ENCODE measurements around the gene DKKL1. TPM values are rescaled to one million over a fixed set of nuclear protein-coding genes. Genes with fewer than 3 reads are reported as not detected.

DKKL1 gene
- polyA plus RNA-seq, 2 of the 4 experiments (the other 2 are of a cell fraction), result 0.37 to 0.53 TPM

DNA sequence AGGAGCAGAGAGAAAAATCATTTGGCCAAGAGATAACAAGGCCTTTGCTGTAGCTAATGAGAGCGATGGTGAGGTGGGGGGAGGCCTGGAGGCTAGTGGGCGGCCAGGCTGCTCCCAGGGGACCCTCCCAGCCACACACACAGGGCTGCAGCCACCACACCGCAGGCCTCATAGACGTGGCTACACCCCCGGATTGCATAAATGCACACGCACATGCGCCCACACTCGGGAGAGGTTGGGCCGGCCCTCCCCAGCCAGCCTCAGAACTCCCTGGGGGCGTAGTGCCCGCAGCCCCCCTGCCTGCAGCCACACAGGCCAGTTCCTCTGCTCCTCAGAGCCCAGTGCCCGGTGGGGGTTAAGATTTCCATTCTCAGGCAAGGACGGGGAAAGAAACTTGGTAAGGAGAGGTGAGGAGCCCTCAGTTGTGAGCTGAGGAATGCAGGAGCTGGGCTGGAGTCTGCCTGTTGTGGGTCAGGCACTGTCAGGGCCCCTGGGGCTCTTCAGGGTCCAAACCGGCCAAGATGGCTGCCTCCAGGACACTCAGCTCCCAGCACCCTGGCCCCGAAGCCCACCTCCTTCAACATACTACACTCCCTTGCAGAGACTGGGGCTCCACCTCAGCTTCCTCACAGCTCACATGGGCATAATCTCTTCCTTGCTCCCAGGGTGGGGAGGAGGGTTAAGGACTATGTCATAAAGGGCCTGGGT lies 51.6 kb downstream of the DKKL1 start:
- ChIA-PET CTCF (interaction anchor here (1.2 kb wide), 2 partner anchors 9 to 10 kb away, joined by 3 read pairs; partner anchors contain the start of gene GFY), POLR2A (no interaction called here)
- WGBS (ENCODE audit: missing lambda C conversion rate), result 60% methylated on average over 10 of the region's 15 CpGs
- Histone ChIP-seq H3K9me3 (no peaks in the 10 kb centered on the region), H3K4me3 (no peak overlapping the region), H3K27ac (no peak overlapping the region), H3K4me2 (no peak overlapping the region), H3K4me1 (no peaks in the 10 kb centered on the region)
- ATAC-seq (no peak), DNase-seq (ENCODE audit: low read depth in 1 of 2, low spot score in 1 of 2) (no peak), FAIRE-seq (no peak)
- no peak for TF ChIP-seq RFX5 (IDR thresholded peaks at IDR 0.05)
- TF ChIP-seq, protein P1, sequence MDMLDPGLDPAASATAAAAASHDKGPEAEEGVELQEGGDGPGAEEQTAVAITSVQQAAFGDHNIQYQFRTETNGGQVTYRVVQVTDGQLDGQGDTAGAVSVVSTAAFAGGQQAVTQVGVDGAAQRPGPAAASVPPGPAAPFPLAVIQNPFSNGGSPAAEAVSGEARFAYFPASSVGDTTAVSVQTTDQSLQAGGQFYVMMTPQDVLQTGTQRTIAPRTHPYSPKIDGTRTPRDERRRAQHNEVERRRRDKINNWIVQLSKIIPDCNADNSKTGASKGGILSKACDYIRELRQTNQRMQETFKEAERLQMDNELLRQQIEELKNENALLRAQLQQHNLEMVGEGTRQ (IDR thresholded peaks at IDR 0.05), result no peak
- TF ChIP-seq, protein P2, sequence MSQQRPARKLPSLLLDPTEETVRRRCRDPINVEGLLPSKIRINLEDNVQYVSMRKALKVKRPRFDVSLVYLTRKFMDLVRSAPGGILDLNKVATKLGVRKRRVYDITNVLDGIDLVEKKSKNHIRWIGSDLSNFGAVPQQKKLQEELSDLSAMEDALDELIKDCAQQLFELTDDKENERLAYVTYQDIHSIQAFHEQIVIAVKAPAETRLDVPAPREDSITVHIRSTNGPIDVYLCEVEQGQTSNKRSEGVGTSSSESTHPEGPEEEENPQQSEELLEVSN (IDR thresholded peaks at IDR 0.05; ENCODE audit: borderline replicate concordance, low read depth), result no peak
- TF ChIP-seq, protein P3, sequence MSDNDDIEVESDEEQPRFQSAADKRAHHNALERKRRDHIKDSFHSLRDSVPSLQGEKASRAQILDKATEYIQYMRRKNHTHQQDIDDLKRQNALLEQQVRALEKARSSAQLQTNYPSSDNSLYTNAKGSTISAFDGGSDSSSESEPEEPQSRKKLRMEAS (IDR thresholded peaks at IDR 0.05), result no peak
- no peak for TF ChIP-seq REST (IDR thresholded peaks at IDR 0.05)
- no peak for TF ChIP-seq HDAC2 (IDR thresholded peaks at IDR 0.05)
- TF ChIP-seq SMC3 (IDR thresholded peaks at IDR 0.05), result no peak
- no peak for TF ChIP-seq ZFP36 (IDR thresholded peaks at IDR 0.05; ENCODE audit: borderline replicate concordance, partially characterized antibody)
- no peak for TF ChIP-seq MYC (IDR thresholded peaks at IDR 0.05; ENCODE audit: borderline replicate concordance, low read length)
- no peak for TF ChIP-seq FOSL2 (IDR thresholded peaks at IDR 0.05)
- no peak for TF ChIP-seq FOSL2 (CRISPR knock-in tag; IDR thresholded peaks at IDR 0.05)
- TF ChIP-seq CTCF (IDR thresholded peaks at IDR 0.05), result no peak
- no peak for TF ChIP-seq TFCP2L1 (CRISPR knock-in tag; IDR thresholded peaks at IDR 0.05)
- TF ChIP-seq POLR2AphosphoS2 (conservative IDR thresholded peaks at IDR 0.05; ENCODE audit: low read length), result no peak
- TF ChIP-seq POLR2A (IDR thresholded peaks at IDR 0.05; ENCODE audit: low read length), result no peak
- TF ChIP-seq CBX2 (IDR thresholded peaks at IDR 0.05; ENCODE audit: borderline replicate concordance, low read depth), result no peak
- no peak for TF ChIP-seq HOXB5 (CRISPR knock-in tag; IDR thresholded peaks at IDR 0.05)
- no peak for TF ChIP-seq JUN (IDR thresholded peaks at IDR 0.05)
- TF ChIP-seq PBX3 (IDR thresholded peaks at IDR 0.05), result no peak
- no peak for TF ChIP-seq RAD21 (conservative IDR thresholded peaks at IDR 0.05 in 1 of 2, IDR thresholded peaks at IDR 0.05 in 1 of 2)

All from A549 (cell line).